Lung microvascular endothelial cell (primary cell): Measurements from ENCODE around the gene GIPC3. TPM values are rescaled to one million over a fixed set of nuclear protein-coding genes. Genes with fewer than 3 reads are reported as not detected.

Experiments
- DNase-seq, 2 donors: peaks; one replicate each; pipeline versions ENCODE4 v3.0.0 to v3.0.0-alpha.2; 2010; ENCODE audit warnings: low read depth in 2 of 2
- total RNA-seq: library from RNA; depleted of rRNA; stranded (reverse); fragments of >200 nt; gene quantifications from 2 replicates; pipeline ENCODE4 v1.2.1, GENCODE V29; 2014

The GIPC3 gene
- total RNA-seq, 1 donor from 2014 or later, result 0.20 TPM

GRCh38 chr19:3637621-3638020 lies 52.3 kb downstream of the GIPC3 start:
- no peak for DNase-seq

GRCh38 chr19:3638208-3639193 lies 53.2 kb downstream of the GIPC3 start:
- DNase-seq, result no peak

- no peak for DNase-seq
Observed at GRCh38 chr19:3639479-3639878, 54.2 kb downstream of the GIPC3 start.

- no peak for DNase-seq
Observed at GRCh38 chr19:3641515-3642269, 56.4 kb downstream of the GIPC3 start.

- no peak for DNase-seq
Observed at GRCh38 chr19:3642296-3642695, 57.0 kb downstream of the GIPC3 start.

Other genes with a start within 250 kb of the GIPC3 start
- gene NFIC, start 218.9 kb upstream of the GIPC3 start, total RNA-seq, result 9.4 and 11.7 TPM in 2 replicates
- not detected in 2 replicates for gene SMIM24, start 105.0 kb upstream of the GIPC3 start, total RNA-seq
- not detected in 2 replicates for gene SMIM44, start 102.0 kb upstream of the GIPC3 start, total RNA-seq
- gene DOHH, start 84.8 kb upstream of the GIPC3 start, total RNA-seq, result 6.8 and 10.1 TPM in 2 replicates
- 21.1 and 25.2 TPM in 2 replicates for gene FZR1, start 79.2 kb upstream of the GIPC3 start, total RNA-seq
- gene TEKTIP1, start 46.3 kb upstream of the GIPC3 start, total RNA-seq, result not detected in 2 replicates
- gene MFSD12, start 27.9 kb upstream of the GIPC3 start, total RNA-seq, result 47.5 and 84.7 TPM in 2 replicates
- gene HMG20B, start 12.5 kb upstream of the GIPC3 start, total RNA-seq, result 59.1 and 60.5 TPM in 2 replicates
- gene TBXA2R, start 21.4 kb downstream of the GIPC3 start, total RNA-seq, result 0.99 and 1.5 TPM in 2 replicates
- 15.3 and 21.6 TPM in 2 replicates for gene CACTIN, start 41.3 kb downstream of the GIPC3 start, total RNA-seq
- 19.0 and 28.0 TPM in 2 replicates for gene PIP5K1C, start 115.0 kb downstream of the GIPC3 start, total RNA-seq
- gene TJP3, start 122.9 kb downstream of the GIPC3 start, total RNA-seq, result not detected in 2 replicates
- 9.2 and 20.6 TPM in 2 replicates for gene APBA3, start 176.2 kb downstream of the GIPC3 start, total RNA-seq
- gene MRPL54, start 177.2 kb downstream of the GIPC3 start, total RNA-seq, result 61.1 and 61.2 TPM in 2 replicates
- gene RAX2, start 186.8 kb downstream of the GIPC3 start, total RNA-seq, result not detected in 2 replicates
- 0.20 and 0.22 TPM in 2 replicates for gene MATK, start 200.9 kb downstream of the GIPC3 start, total RNA-seq